Keratinocyte (primary cell): ENCODE results near the gene NHERF2.

Experiments used
- CTCF ChIP-seq, 3 experiments: IDR thresholded peaks in 1 of 3; conservative IDR thresholded peaks in 1 of 3; optimal IDR thresholded peaks in 1 of 3; 2 replicates in 2 of 3; 3 replicates in 1 of 3; pipeline versions ENCODE3 to v1.5.1; 2011; ENCODE audit warnings: low read length in 3 of 3, mild to moderate bottlenecking in 3 of 3, moderate library complexity in 2 of 3, control low read depth in 1 of 3, inconsistent platforms in 1 of 3; ENCODE audit not compliant: insufficient read depth in 2 of 3; ENCODE audit errors: extremely low read depth in 1 of 3
- EZH2 ChIP-seq: IDR thresholded peaks from one replicate; pipeline ENCODE4 v1.6.1; 2012; ENCODE audit warnings: inconsistent platforms, mild to moderate bottlenecking, low read length, moderate library complexity

GRCh38 chr16:2026461-2027023, at the start of gene NHERF2:
- TF ChIP-seq CTCF (optimal IDR thresholded peaks at IDR 0.05 in 1 of 3, IDR thresholded peaks at IDR 0.05 in 1 of 3, conservative IDR thresholded peaks at IDR 0.05 in 1 of 3; ENCODE audit: extremely low read depth in 1 of 3, insufficient read depth in 2 of 3, low read length in 3 of 3): no peak
- TF ChIP-seq EZH2: no peak
